HG03432 (cell line): ENCODE results near the gene ORM1.
"Not testable (repeated sequence)": the region's sequence is repeated elsewhere in the genome, so short reads cannot be mapped to it uniquely, and the experiment has no call there.

Experiments
- ATAC-seq: cut with Tn5 transposase; IDR thresholded peaks from one replicate; pipeline ENCODE4 v1.9.1; 2021; ENCODE audit warnings: mild to moderate bottlenecking, moderate library complexity; ENCODE audit not compliant: unreplicated experiment

The ORM1 gene

DNA sequence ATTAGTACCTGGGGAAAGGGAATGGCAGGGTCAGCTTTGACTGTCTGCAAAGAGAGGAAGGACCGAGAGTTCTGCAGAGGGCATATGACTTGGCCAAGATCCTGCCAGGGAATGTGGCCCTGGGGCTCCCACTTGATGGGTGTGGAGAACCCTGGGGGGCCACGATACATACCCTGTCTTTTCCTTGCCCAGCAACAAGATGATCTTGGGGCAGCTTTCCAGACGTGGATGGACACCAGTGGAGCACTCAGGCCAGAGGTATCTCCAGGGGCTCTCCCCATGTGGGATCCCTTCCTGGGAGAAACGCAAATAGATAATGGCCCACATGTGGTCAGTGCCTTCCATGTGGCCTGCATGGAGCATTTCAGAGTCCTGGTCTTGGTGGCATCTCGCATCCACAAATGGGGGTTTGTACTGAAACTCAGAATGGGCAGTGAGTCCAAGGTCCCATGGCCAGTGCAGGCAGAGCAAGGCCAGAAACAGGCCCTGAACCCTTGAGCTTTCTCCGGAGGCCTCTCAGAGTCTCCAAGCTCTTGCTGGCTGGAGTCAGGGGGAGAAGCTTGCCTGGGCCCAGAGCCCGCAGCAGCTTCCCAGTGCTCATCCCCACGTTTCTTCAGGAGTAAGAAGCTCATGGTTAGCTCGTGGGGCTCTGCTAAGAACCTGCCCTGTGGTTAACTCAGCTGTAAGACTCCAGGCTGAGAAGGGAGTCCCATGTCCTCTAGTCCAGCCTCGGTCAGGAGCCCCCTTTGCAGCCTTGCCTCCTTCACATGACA, 18.3 kb upstream of the ORM1 start:
- no peak for ATAC-seq

DNA sequence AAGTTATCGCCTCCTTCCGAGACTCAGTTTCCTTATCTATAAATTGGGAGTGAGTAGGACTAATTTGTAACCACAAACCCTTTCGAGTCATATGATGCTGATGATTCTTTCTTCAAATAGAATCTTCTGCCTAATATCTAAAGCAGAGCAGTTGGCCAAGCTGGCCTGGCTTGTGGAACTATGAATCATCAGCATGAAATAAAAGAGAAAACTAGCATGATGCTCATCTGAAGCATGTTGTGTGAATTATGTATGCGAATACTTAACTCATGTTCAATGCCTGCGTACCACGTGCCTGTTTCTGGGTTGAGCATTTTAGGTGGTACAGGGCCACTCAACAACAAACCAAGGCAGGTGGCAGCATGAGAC, 15.0 kb upstream of the ORM1 start:
- no peak for ATAC-seq

DNA sequence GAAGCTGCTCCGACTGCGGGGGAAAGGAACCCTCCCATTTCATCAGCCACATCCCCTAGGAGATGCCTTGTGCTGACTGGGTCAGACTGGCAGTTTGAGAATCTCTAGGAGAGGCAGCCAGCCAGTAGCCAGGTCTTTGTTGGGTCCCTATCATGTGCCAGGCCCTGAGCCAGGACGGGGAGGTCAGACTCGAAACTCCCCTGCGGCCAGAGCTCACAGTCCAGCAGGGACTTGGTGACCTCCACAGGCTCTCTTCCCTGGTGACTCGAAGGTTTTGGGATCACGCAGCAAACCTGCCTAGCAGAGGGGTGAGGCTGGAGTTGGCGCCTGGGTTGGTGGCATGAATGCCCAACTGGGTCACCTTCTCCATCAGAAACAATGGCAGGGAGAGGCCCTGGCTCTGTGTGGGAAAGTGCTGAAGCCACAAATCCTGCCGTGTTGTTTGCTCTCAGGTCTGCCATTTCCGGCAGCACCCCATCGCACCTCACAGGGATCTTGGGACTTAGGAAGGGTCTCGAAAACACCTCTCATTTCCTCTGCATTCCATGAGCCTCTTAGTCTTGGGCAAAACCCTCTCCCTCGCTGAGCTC, 14.4 kb upstream of the ORM1 start:
- no peak for ATAC-seq

DNA sequence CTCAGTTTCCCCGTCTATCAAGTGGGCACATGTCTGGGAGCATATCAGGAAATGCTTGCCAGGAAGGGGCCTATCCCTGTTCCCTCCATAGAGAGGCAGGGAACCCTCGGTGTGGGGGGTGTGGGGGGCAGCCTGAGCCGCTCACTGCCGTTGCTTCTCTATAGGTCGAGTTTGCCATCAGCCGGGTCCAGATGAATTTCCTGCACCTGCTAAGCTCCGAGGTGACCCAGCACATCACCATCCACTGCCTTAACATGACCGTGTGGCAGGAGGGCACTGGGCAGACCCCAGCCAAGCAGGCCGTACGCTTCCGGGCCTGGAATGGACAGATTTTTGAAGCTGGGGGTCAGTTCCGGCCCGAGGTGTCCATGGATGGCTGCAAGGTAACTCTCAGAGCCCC, 13.8 kb upstream of the ORM1 start:
- ATAC-seq, result no peak

DNA sequence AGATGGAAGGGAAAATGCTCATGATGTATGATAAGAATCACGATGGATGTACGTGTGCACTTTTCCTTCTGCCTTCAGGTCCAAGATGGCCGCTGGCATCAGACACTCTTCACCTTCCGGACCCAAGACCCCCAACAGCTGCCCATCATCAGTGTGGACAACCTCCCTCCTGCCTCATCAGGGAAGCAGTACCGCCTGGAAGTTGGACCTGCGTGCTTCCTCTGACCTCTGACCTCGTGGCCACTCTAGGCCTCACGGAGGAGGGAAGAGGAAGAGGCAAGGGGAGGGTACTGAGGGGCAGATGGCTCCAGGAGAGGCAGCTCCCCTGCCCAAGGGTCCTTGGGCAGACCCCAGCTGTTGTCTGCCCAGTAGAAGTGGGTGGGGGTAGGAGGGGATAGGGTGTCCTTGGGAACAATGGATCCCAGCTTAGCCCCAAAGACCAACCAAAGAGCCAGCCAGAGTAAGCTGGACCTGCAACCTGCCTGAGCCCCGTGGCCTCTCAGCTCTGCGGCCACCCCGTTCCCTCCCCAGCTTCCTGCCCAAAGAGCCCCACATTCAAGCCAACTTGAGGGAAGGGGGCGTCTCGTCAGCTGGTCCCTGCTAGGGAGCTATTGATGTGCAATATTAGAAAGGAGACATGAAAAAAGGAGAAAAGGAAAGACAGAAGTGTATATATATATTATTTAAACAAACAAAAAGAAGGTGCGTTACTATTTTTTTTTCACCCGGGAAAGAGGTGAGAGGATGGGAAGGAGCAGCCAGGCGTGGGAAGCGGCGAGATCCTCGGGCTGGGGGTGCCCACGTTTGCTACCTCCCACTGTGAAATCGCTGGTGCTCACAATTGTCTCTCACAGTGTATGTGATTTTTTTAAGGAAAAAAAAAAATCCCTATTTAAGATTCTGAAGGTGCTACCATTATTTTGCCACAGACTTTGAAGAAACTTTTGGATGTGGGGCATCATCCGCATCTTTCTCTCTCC, 12.1 kb upstream of the ORM1 start:
- no peak for ATAC-seq

DNA sequence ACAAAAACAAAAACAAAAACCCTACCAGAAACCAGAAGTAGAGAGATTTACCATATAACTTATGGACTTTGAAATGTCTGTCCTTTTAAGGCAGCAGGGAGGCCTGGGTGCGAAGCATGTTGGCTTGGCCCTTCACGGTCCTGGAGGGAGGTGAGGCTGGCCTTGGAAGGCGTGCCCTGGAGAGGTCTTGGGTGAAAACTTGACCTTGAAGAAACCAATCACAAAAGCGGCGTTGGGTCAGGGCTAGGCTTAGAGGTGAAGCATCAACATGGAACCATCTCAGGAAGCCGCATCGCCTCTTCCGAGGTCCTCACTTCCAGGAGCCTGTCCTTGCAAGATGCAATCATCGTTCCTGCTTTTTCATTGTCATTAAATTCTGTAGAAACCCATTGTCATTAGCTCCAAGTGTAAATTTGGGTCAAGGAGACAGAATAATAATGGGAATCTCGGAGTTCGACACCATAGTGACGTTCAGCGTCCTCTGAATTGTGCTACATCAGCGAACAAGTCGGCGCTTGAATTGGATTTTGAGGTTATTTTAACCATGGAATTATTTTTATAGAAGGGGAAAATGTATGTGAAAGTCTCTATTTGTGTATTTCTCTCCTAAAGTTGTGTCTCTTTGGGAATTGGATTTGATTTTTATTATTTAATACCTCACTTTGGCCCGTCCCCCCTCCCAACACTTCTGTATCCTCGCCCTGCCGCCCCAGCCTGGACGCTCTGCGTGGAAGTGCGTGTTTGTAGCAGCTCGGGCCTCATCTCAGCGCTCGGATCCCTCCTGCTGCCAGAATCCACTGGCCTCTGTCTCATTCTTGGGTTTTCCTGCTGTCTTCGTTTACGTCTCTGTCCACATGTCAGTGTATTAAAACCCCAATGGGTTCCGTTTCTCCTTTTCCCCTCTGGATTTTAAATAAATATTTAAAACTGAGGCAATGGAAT, 11.1 kb upstream of the ORM1 start:
- no peak for ATAC-seq

DNA sequence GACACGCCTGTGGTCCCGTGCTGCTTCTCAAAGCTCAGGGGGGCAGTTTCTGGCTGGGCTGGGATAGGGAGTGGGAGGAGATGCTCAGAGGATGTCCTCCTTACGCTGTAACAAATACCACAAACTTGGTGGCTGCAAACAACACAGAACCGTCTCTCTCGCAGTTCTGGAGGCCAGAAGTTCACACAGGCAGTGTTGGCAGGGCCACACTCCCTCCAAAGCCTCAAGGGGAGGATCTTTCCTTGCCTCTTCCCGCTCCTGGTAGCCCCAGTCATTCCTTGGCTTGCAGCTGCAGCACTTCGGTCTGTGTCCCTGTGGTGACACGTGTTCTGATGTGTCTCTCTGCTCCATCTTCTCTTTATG, 10.4 kb upstream of the ORM1 start:
- ATAC-seq, result no peak

DNA sequence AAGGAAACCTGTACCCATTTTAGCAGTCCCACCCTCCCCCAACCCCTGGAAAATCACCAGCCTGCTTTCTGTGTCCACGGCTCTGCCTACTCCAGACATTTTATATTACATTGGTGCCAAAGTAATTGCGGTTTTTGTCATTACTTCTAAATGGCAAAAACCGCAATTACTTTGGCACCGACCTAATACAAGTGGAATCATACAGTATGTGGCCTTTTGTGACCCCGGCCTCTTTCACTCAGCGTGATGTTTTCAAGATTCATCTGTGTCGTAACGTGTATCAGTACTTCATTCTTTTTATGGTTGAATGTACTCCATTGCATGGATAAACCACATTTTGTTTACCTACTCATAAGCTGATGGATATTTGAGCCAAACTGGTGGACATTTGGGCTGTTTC, 9.7 kb upstream of the ORM1 start:
- no peak for ATAC-seq

DNA sequence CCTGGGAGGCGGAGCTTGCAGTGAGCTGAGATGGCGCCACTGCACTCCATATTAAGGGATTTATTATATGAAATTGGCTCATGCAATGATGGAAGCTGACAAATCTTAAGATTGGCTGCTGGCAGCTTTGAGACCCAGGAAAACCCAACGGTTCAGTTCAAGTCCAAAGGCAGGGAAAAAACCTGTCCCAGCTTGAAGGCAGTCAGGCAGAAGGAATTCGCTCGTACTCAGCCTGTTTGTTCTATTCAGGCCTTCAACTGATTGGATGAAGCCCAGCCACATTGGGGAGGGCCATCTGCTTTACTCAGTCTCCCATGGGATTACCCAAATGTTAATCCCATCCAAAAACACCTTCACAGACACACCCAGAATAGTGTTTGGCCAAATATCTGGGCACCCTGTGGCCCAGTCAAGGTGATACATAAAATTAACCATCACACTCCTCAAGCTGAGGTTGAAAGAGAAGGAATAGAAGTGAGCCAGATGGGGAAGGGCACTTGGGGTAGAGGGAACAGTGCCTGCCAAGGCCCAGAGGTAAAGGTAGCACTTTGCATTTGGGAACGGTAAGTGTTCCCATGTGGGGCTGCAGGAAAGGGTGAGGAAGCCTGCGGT, 8.5 kb upstream of the ORM1 start:
- no peak for ATAC-seq

DNA sequence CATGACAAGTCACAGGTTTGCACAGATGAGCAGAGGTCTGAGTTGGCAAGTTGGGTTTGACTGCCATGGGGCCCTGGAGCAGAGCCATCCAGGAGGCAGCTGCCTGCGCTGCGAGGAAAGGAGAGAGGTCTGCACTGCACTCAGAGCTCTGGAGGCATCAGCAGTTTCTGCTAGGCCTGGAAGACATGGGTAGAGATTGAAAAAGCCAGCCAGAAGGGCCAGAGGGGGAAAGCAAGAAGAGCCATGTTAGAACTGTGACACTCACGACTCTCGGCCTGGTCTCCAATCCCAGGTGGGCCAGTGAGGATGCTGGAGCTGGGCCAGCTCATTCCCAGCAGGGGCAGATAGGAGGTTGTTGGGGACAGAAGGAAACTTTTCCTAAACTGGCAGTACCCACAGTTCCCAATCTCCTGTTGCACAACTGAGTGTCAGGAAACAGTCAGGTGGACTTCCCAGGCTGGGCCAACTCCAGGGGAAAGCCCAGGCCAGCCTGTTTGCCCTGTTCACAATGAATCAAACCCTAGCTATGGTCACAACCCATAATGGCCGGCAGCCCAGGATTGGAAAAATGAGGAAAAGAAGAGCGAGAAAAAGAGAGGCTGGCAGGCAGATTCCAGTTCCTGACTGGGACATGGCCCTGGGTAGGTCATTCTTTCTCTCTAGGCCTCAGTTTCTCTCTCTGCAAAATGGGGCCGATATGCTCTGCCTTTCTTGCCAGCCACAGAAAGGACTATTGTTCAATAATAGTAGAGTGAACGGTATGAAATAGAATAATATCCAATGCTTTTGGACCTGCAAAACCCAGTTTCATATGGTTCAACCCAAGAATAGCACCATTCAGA, 7.8 kb upstream of the ORM1 start:
- no peak for ATAC-seq

DNA sequence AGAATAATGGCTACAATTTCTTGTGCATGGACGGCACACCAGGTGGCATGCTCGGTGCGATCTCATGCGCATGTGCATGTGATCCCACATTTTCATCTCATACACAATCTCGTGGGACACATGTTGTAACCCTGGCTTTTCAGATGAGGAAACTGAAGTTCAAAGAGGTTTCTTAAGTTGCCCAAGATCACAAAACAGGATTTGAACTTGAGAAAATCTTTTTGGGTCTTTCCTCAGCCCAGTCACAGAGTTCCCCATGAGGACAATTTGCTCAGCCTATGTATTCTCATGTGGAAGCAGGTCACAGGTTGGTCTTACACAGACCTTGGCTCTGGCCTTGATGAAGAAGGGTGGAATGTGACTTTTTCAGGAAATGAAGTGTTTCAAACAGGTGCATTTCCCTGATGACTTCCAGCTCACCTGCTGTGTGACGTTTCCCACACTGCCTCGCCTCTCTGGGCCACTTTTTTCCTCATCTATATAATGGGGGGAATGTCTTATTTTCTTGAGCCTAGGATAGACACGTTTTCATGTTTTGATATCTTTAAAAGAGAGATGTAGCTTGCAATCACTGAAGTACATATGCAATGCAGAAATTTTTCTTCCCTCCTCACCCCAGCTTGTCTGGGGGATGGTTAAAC, 7.1 kb upstream of the ORM1 start:
- ATAC-seq, result no peak

DNA sequence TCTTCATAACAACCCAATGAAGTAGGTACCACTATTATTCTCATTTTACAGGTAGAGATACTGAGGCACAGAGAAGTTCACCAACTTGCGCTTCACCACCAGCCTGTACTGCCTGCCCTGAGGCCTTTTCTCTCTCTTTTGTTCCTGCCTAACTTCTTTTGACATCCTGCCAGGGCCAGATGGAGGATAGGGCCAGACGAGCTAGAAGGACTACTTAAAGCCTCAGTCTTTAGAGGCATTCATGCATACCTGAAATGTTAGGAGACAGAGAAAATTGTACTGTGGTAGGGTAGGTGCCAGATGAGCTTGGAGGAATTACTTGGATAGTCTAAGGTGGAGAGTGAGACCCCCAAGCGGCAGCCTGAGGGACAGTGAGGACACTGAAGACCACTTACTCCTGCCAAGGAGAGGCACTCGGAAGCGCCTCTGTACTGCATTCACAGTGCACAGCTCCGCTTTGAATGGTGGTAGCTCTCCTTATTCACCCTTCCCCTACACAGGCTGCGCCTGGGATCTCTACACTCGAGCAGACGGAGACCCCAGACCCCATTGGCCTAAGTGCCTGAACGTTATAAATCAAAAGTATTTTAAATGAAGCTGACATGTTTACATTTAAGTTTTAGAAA, 6.2 kb upstream of the ORM1 start:
- no peak for ATAC-seq

DNA sequence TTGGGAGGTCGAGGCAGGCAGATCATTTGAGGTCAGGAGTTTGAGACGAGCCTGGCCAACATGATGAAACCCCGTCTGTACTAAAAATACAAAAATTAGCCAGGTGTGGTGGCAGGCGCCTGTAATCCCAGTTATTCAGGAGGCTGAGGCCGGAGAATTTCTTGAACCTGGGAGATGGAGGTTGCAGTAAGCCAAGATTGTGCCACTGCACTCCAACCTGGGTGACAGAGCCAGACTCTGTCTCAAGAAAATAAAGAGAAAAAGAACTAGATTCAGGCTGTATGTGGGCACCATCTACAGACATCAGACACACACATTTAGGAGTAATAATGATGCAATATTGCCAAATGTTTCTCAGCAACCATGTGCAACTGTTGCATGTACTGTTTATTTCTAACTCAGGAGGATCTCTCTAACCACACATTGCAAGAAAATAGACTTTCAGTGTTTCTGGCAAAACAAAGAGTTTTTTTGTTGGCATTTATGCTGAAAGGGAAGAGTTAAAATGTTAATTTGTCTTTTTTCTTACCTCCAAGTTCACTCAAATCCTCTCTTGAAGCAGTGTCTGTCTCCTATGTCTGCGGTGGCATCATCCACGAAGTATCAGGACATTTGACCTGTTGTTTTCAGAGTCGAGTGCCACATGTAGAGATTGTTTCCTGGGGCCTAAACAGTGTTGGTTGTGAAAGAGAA, 5.1 kb upstream of the ORM1 start:
- no peak for ATAC-seq

DNA sequence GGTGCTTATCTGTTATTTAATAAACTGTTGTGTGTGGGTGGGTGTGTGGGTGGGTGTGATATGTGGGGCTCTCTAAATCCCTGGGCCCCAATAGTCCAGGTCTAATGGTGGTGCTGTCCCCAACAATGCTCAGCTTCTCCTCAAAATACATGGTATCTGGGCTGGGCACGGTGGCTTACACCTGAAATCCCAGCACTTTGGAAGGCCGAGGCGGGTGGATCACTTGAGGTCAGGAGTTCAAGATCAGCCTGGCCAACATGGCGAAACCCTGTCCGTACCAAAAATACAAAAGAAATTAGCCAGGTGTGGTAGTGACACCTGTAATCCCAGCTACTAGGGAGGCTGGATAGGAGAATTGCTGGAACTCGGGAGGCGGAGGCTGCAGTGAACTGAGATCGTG, 4.5 kb upstream of the ORM1 start:
- no peak for ATAC-seq

DNA sequence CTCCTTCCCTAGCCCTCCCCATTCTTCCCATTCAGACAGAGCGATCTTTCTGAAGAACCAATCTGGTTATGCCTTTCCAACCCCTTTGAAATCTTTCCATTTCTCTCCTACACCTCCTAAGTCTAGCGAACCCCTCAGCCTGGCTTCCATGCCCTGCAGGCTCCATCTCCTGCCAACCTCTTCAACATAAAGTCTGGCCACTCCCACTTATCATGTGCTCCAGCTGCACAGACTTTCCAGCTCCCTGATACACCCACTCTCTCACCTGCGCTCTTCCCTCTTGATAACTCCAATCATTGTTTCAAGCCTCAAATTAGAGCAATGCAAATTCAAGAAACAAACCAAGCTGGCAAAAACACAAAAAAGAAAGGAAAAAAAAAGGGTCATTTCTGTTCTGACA, 3.8 kb upstream of the ORM1 start:
- ATAC-seq, result no peak

DNA sequence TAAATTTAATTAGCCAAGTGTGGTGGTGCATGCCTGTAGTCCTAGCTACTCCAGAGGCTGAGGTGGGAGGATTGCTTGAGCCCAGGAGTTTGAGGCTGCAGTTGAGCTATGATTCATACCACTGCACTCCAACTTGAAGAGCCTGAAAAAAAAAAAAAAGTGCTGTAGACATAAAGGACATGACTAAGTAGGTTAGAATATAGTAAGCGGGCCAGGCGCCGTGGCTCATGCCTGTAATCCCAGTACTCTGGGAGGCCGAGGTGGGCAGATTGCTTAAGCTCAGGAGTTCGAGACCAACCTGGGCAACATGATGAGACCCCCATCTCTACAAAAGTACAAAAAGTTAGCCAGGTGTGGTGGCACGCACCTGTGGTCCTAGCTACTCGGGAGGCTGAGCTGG, 2.2 kb upstream of the ORM1 start:
- ATAC-seq, result not testable (repeated sequence)

DNA sequence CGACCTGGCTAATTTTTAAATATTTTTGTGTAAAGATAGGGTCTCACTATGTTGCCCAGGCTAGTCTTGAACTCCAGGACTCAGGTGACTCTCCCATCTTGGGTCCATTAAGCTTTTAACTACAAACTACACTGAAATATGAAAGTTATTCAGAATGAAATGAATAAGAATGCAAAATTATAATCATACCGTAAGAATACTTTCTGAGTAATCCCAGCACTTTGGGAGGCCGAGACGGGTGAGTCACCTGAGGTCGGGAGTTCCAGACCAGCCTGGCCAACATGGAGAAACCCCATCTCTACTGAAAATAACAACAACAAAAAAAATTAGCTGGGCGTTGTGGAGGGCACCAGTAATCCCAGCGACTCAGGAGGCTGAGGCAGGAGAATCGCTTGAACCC, 1.1 kb upstream of the ORM1 start:
- no peak for ATAC-seq
